Activated effector memory CD4-positive, alpha-beta T cell treated with anti-CD3 and anti-CD28 coated beads, Interleukin-2, amount 50 U/mL, for 16 hours (primary cell): ENCODE results near the gene ZNF286A.
A peak's percentile ranks its signal among the peaks of the same experiment; 100 is the strongest.
"Not testable (repeated sequence)": the region's sequence is repeated elsewhere in the genome, so short reads cannot be mapped to it uniquely, and the experiment has no call there.

ENCODE experiments used
- DNase-seq: peaks from one replicate; pipeline ENCODE4 v3.0.0-alpha.2; 2020

ZNF286A gene

GRCh38 chr17:15699413-15699924 is at the start of gene ZNF286A:
ZNF286A (plus strand) TSS chr17:15699752; CDS start chr17:15700330, 578 bp downstream.
- peak; percentile 98 for DNase-seq

- DNase-seq: no peak
Observed at GRCh38 chr17:15649861-15650421, 49.6 kb upstream of the ZNF286A start.

- DNase-seq: no peak
Observed at GRCh38 chr17:15650741-15651582, 48.6 kb upstream of the ZNF286A start.

GRCh38 chr17:15651583-15652110 is 47.9 kb upstream of the ZNF286A start:
- peak; percentile 73 for DNase-seq

- DNase-seq: no peak
Observed at GRCh38 chr17:15652960-15653359, 46.6 kb upstream of the ZNF286A start.

GRCh38 chr17:15654401-15654800 is 45.2 kb upstream of the ZNF286A start:
- not testable (repeated sequence) for DNase-seq

GRCh38 chr17:15654886-15655561 is 44.5 kb upstream of the ZNF286A start:
- no peak for DNase-seq

GRCh38 chr17:15657868-15658267 is 41.7 kb upstream of the ZNF286A start:
- no peak for DNase-seq

- no peak for DNase-seq
Observed at GRCh38 chr17:15658296-15658695, 41.3 kb upstream of the ZNF286A start.

- no peak for DNase-seq
Observed at GRCh38 chr17:15659236-15659635, 40.3 kb upstream of the ZNF286A start.

- no peak for DNase-seq
Observed at GRCh38 chr17:15659663-15660062, 39.9 kb upstream of the ZNF286A start.

GRCh38 chr17:15660077-15660476 is 39.5 kb upstream of the ZNF286A start:
- no peak for DNase-seq

GRCh38 chr17:15662681-15663080 is 36.9 kb upstream of the ZNF286A start:
- no peak for DNase-seq

GRCh38 chr17:15663176-15663575 is 36.4 kb upstream of the ZNF286A start:
- no peak for DNase-seq

GRCh38 chr17:15663691-15664090 is 35.9 kb upstream of the ZNF286A start:
- DNase-seq: no peak

GRCh38 chr17:15669526-15669925 is 30.0 kb upstream of the ZNF286A start:
- DNase-seq: not testable (repeated sequence)

GRCh38 chr17:15674640-15675039 is 24.9 kb upstream of the ZNF286A start:
- not testable (repeated sequence) for DNase-seq

- not testable (repeated sequence) for DNase-seq
Observed at GRCh38 chr17:15675991-15676390, 23.6 kb upstream of the ZNF286A start.

- not testable (repeated sequence) for DNase-seq
Observed at GRCh38 chr17:15683135-15683534, 16.4 kb upstream of the ZNF286A start.

GRCh38 chr17:15683824-15684478 is 15.6 kb upstream of the ZNF286A start, which contains the start of gene TRIM16:
TRIM16 (minus strand) TSS chr17:15684311; CDS start chr17:15651609, 32,702 bp downstream.
- DNase-seq: peak; percentile 94

- DNase-seq: not testable (repeated sequence)
Observed at GRCh38 chr17:15687494-15687893, 12.1 kb upstream of the ZNF286A start.

- DNase-seq: not testable (repeated sequence)
Observed at GRCh38 chr17:15698967-15699366, 585 bp upstream of the ZNF286A start.

GRCh38 chr17:15699937-15700336 is 385 bp downstream of the ZNF286A start:
- not testable (repeated sequence) for DNase-seq
